GM21619 (cell line): ENCODE measurements around the gene TMEM92.
"Not testable (repeated sequence)": the region's sequence is repeated elsewhere in the genome, so short reads cannot be mapped to it uniquely, and the experiment has no call there.

Experiments
- ATAC-seq: cut with Tn5 transposase; IDR thresholded peaks from one replicate; pipeline ENCODE4 v1.9.1; 2021; ENCODE audit not compliant: unreplicated experiment

Gene TMEM92

GRCh38 chr17:50297407-50297865 lies 23.2 kb downstream of the TMEM92 start:
- ATAC-seq, result peak; percentile 51

GRCh38 chr17:50298018-50298417 lies 23.8 kb downstream of the TMEM92 start:
- no peak for ATAC-seq

GRCh38 chr17:50299776-50300175 lies 25.5 kb downstream of the TMEM92 start:
- ATAC-seq, result no peak

- not testable (repeated sequence) for ATAC-seq
These were observed 26.6 kb downstream of the TMEM92 start for GRCh38 chr17:50300824-50301223.

- no peak for ATAC-seq
These were observed 27.8 kb downstream of the TMEM92 start for GRCh38 chr17:50301891-50302584.

- no peak for ATAC-seq
These were observed 28.8 kb downstream of the TMEM92 start for GRCh38 chr17:50303051-50303450.

GRCh38 chr17:50303596-50303995 lies 29.3 kb downstream of the TMEM92 start:
- ATAC-seq, result no peak

GRCh38 chr17:50304781-50305404 lies 30.6 kb downstream of the TMEM92 start:
- ATAC-seq, result no peak

GRCh38 chr17:50307654-50308053 lies 33.4 kb downstream of the TMEM92 start:
- no peak for ATAC-seq

- no peak for ATAC-seq
These were observed 34.4 kb downstream of the TMEM92 start for GRCh38 chr17:50308666-50309065.

- no peak for ATAC-seq
These were observed 36.3 kb downstream of the TMEM92 start for GRCh38 chr17:50310455-50311111.

- peak; percentile 76 for ATAC-seq
These were observed 36.8 kb downstream of the TMEM92 start for GRCh38 chr17:50311112-50311460.

GRCh38 chr17:50311483-50311882 lies 37.2 kb downstream of the TMEM92 start:
- ATAC-seq, result no peak

GRCh38 chr17:50312308-50312707 lies 38.0 kb downstream of the TMEM92 start:
- ATAC-seq, result no peak

GRCh38 chr17:50314456-50315011 lies 40.3 kb downstream of the TMEM92 start:
- ATAC-seq, result no peak

GRCh38 chr17:50316016-50316587 lies 41.8 kb downstream of the TMEM92 start:
- ATAC-seq, result no peak

GRCh38 chr17:50316660-50317059 lies 42.4 kb downstream of the TMEM92 start:
- not testable (repeated sequence) for ATAC-seq

GRCh38 chr17:50317121-50317520 lies 42.9 kb downstream of the TMEM92 start:
- ATAC-seq, result no peak

- ATAC-seq, result no peak
These were observed 44.4 kb downstream of the TMEM92 start for GRCh38 chr17:50318501-50319285.

GRCh38 chr17:50319306-50320004 lies 45.2 kb downstream of the TMEM92 start:
- ATAC-seq, result no peak
